Transverse colon (tissue), 4 donors: ENCODE results near the gene MMD. TPM values are rescaled to one million over a fixed set of nuclear protein-coding genes. Genes with fewer than 3 reads are reported as not detected.
A peak's percentile ranks its signal among the peaks of the same experiment; 100 is the strongest.

Experiments used
- DNase-seq: peaks from one replicate; pipeline ENCODE4 v3.0.0-alpha.2; 2019
- H3K27ac ChIP-seq, 4 donors: fragments of 200-600 bp; sonication (generic); 2 replicates each; pipeline ENCODE4 v1.5.1; 2016 to 2018; ENCODE audit warnings: inconsistent platforms in 4 of 4
- H3K27me3 ChIP-seq: fragments of 200-600 bp; sonication (generic); 2 replicates; pipeline ENCODE4 v1.5.1; 2017; ENCODE audit warnings: inconsistent platforms
- H3K36me3 ChIP-seq, 4 donors: fragments of 200-600 bp; sonication (generic); 2 replicates each; pipeline ENCODE4 v1.5.1; 2017 to 2019; ENCODE audit warnings: inconsistent platforms in 4 of 4
- H3K4me1 ChIP-seq, 4 donors: fragments of 200-600 bp; sonication (generic); 2 replicates each; pipeline ENCODE4 v1.5.1; 2017 to 2020; ENCODE audit warnings: inconsistent platforms in 4 of 4
- H3K4me3 ChIP-seq, 4 donors: fragments of 200-600 bp; sonication (generic); 1 replicate in 1 of 4; 2 replicates in 3 of 4; pipeline versions ENCODE4 v1.5.1 to v1.6.1; 2017 to 2019; ENCODE audit warnings: inconsistent platforms in 4 of 4
- H3K9me3 ChIP-seq, 2 donors: fragments of 200-600 bp; sonication (generic); 2 replicates each; pipeline ENCODE4 v1.5.1; 2017 to 2019; ENCODE audit warnings: inconsistent platforms in 2 of 2
- CTCF ChIP-seq, 5 experiments: fragments of 200-600 bp in 3 of 5; fragments of 450-650 bp in 2 of 5; sonication (generic) in 3 of 5; IDR thresholded peaks; 1 replicate in 2 of 5; 2 replicates in 3 of 5; pipeline ENCODE4 v1.5.1; 2016 to 2017; ENCODE audit warnings: antibody characterized with exemption in 5 of 5, inconsistent platforms in 3 of 5, mild to moderate bottlenecking in 2 of 5, moderate library complexity in 1 of 5
- EP300 ChIP-seq: sonication (generic); formaldehyde crosslinking; IDR thresholded peaks from one replicate; pipeline ENCODE4 v1.6.1; 2017; ENCODE audit warnings: antibody characterized with exemption, low read depth
- POLR2A ChIP-seq: fragments of 450-650 bp; IDR thresholded peaks from one replicate; pipeline ENCODE4 v1.6.1; 2016; ENCODE audit warnings: antibody characterized with exemption, mild to moderate bottlenecking, moderate library complexity
- POLR2AphosphoS5 ChIP-seq, 3 donors: sonication (generic); formaldehyde crosslinking; IDR thresholded peaks; one replicate each; pipeline ENCODE4 v1.6.1; 2016; ENCODE audit warnings: antibody characterized with exemption in 3 of 3
- WGBS, 2 donors: methylation state at CpG; one replicate each; pipeline ENCODE4 v1.1.5; 2018; ENCODE audit warnings: low coverage in 1 of 2; 5-methylcytosine and 5-hydroxymethylcytosine counted together
- in situ Hi-C, 4 donors: fragments of 200-750 bp; cut with MboI; loops; one replicate each; pipeline versions ENCODE4 v1.15.0 to v1.15.1; 2017; ENCODE audit warnings: low sequenced_read_pairs in 3 of 4, low pct_ligation_motif_present in 1 of 4, low pct_unique_long_range_greater_than_20kb in 1 of 4
- intact Hi-C: fragments of 100-400 bp; cut with DNase I; formaldehyde crosslinking; loops from one replicate; pipeline ENCODE4 v1.15.1; 2023; ENCODE audit warnings: low total_unique reads
- total RNA-seq, 4 donors: library from RNA; depleted of rRNA; stranded (reverse); fragments of >200 nt; gene quantifications; one replicate each; pipeline ENCODE4 v1.1.0, GENCODE V29; 2016

Gene MMD
- total RNA-seq, 4 donors from 2014 or later: 4.8 to 18.9 (median 14.3) TPM

GRCh38 chr17:55420067-55420775, 1.4 kb downstream of the MMD start:
- in situ Hi-C loops (no loop called here), intact Hi-C loops (no loop called here)
- H3K27ac ChIP-seq: peak overlapping the region; percentile 90 to 95 (median 94)
- TF ChIP-seq POLR2AphosphoS5 (IDR thresholded peaks at IDR 0.05) (peak in 1 of 3 donors; percentile 52), EP300 (no peak), CTCF (IDR thresholded peaks at IDR 0.05) (no peak), POLR2A (peak; percentile 24)
- H3K27me3 ChIP-seq: no peaks in the 10 kb centered on the region
- H3K4me1 ChIP-seq: peaks cover 0 to 31% (median 16%) of the 10 kb centered on the region in 4 donors
- no peaks in the 10 kb centered on the region for H3K36me3 ChIP-seq
- no peak for DNase-seq
- 2 to 9% methylated on average over 6 of the region's 6 CpGs for WGBS, 2 donors
- no peaks in the 10 kb centered on the region for H3K9me3 ChIP-seq
- H3K4me3 ChIP-seq: peak overlapping the region; percentile 47 to 91 (median 81)

GRCh38 chr17:55418369-55419268, 3.0 kb downstream of the MMD start:
- Histone ChIP-seq H3K27me3 (no peaks in the 10 kb centered on the region), H3K27ac (peak overlapping the region in 1 of 4 donors; percentile 1), H3K4me1 (peaks cover 0 to 34% (median 16%) of the 10 kb centered on the region in 4 donors), H3K4me3 (no peak overlapping the region), H3K9me3 (no peaks in the 10 kb centered on the region), H3K36me3 (peaks cover 0 to 3% (median 0%) of the 10 kb centered on the region in 4 donors)
- no peak for DNase-seq
- WGBS, 2 donors: 92 to 95% methylated on average over 3 of the region's 3 CpGs
- in situ Hi-C loops (no loop called here), intact Hi-C loops (no loop called here)
- TF ChIP-seq EP300 (no peak), POLR2A (no peak), CTCF (IDR thresholded peaks at IDR 0.05) (no peak), POLR2AphosphoS5 (IDR thresholded peaks at IDR 0.05) (no peak)

GRCh38 chr17:55417411-55418268, 4.0 kb downstream of the MMD start:
- Histone ChIP-seq H3K36me3 (peaks cover 0 to 9% (median 0%) of the 10 kb centered on the region in 4 donors), H3K9me3 (no peaks in the 10 kb centered on the region), H3K4me1 (peaks cover 0 to 27% (median 16%) of the 10 kb centered on the region in 4 donors), H3K27me3 (no peaks in the 10 kb centered on the region), H3K4me3 (no peak overlapping the region), H3K27ac (no peak overlapping the region)
- WGBS, 2 donors: 91 to 100% methylated on average over 2 to 4 of the region's 4 CpGs
- in situ Hi-C loops: no loop called here
- TF ChIP-seq POLR2A: no peak
- no peak for TF ChIP-seq EP300
- no peak for TF ChIP-seq POLR2AphosphoS5 (IDR thresholded peaks at IDR 0.05)
- TF ChIP-seq CTCF (IDR thresholded peaks at IDR 0.05): no peak
- intact Hi-C loops: no loop called here
- no peak for DNase-seq
